ENCODE measurements around the gene DDX52.
"Not testable (repeated sequence)": the region's sequence is repeated elsewhere in the genome, so short reads cannot be mapped to it uniquely, and the experiment has no call there.

The DDX52 gene, protein sequence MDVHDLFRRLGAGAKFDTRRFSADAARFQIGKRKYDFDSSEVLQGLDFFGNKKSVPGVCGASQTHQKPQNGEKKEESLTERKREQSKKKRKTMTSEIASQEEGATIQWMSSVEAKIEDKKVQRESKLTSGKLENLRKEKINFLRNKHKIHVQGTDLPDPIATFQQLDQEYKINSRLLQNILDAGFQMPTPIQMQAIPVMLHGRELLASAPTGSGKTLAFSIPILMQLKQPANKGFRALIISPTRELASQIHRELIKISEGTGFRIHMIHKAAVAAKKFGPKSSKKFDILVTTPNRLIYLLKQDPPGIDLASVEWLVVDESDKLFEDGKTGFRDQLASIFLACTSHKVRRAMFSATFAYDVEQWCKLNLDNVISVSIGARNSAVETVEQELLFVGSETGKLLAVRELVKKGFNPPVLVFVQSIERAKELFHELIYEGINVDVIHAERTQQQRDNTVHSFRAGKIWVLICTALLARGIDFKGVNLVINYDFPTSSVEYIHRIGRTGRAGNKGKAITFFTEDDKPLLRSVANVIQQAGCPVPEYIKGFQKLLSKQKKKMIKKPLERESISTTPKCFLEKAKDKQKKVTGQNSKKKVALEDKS

DNA sequence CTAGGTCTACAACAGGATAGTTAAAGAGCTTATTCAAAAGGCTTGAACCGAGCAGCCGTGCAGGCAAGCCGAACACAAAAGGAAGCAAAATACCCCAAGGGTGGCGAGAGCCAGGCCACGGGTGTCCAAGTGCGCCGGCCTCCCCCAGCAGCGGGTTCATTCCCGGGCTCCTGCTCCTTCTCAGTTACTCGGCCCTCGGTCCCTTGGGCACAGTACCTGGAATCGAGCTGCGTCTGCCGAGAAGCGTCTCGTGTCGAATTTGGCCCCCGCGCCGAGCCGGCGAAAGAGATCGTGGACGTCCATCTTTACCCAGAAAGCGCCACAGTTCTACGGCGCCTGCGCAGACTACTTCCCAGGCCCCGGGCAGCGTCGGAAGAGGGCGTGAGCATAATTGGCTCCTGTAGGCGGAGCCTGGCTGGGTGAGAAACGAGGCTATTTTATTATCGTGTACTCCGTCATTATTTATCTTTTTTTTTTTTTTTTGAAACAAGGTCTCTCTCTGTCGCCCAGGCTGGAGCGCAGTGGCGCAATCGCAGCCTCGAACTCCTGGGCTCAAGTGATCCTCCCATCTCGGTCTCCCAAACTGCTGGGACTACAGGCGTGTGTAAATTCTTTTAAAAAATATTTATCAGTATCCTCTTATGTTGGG lies at the start of gene DDX52:
TSS of gene DDX52 (minus strand) at position 329 of the 649 bp plus-strand sequence. CDS start at position 303, 26 bp downstream.
- DNase-seq (ENCODE audit: low read depth in 2 of 2), result peak; percentile 75 to 79

DNA sequence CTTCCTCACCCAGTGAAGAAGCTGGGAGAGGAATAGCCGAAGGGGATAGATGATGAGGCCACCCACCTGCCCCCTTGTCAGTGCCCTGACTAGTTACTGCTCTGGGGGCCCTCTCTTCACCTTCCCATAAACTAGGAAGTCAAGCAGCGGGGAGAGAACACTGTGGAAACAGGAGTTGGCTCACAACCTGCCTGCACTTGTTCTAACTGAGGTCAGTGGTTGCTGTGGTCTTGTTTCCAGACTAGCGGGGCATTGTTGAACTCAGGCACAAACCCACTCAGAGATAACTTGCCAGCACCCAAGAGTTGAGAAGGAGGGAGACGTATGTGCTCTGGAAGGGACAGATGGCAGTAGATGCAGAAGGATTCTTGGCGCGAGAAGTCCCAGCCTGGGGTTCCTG lies 48.6 kb upstream of the DDX52 start:
- no peak for DNase-seq (ENCODE audit: low read depth in 2 of 2)

DNA sequence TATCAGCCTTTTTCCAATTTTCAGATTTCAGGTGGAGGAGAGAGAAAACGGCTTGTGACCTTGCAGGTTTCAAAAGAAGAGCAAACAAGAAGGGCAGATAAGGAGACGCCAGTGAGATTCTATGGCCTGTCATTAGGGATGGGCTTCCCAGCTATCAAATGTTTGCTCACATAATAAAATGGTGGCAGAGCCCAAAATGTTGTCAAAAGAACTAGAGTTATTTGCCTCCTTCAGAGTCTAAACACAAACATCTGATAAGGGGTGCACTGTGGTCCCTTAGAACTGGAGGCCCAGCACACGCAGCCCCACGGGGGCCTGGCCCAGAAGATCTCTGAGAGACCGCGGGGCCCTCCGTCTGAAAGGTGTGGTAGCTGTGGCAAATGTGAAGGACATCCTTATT lies 46.1 kb upstream of the DDX52 start:
- no peak for DNase-seq (ENCODE audit: low read depth in 2 of 2)

DNA sequence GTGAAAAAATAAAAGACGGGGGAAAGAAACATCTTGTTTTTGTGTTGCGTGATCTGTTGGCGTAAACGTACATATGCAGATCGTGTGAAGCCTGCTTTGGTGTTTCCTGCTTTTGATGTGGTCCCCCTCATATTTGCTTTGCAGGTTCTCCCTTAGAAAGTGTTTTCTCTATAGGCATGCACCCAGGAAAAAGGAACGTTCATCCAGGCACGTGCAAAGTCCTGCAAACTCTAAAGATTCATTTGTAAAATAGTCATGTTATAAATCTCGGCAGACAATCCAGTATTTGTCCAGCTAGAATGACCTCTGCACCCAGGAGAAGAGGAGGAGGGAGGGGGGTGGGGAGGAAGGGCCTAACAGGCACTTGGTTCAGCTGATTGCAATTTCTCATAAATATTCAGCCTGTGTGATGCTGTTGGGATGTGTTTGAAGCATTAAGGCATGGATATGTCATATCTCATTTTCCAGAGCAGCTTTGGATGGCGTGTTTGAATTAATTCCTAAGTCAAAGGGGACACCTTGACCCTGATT lies 40.3 kb upstream of the DDX52 start:
- no peak for DNase-seq (ENCODE audit: low read depth in 2 of 2)

DNA sequence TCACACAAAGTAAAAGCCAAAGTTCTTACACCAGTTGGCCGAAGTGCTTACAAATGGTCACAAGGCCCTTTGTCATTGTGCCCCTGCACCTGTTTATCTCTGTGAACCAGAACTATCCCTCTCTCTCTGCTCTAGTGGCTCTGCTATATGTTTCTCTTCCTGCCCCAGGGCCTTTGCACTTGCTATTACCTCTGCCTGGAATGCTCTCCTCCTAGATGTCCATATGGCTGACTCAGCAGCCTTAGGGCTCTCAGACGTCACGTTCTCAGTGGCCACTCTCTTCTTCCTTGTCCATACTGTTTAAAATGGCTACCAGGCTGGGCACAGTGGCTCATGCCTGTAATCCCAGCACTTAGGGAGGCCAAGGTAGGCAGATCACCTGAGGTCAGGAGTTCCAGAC lies 38.8 kb upstream of the DDX52 start:
- no peak for DNase-seq (ENCODE audit: low read depth in 2 of 2)

DNA sequence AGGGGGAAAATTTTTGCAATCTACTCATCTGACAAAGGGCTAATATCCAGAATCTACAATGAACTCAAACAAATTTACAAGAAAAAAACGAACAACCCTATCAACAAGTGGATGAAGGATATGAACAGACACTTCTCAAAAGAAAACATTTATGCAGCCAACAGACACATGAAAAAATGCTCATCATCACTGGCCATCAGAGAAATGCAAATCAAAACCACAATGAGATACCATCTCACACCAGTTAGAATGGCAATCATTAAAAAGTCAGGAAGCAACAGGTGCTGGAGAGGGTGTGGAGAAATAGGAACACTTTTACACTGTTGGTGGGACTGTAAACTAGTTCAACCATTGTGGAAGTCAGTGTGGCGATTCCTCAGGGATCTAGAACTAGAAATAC lies 36.7 kb upstream of the DDX52 start:
- not testable (repeated sequence) for DNase-seq (ENCODE audit: low read depth in 2 of 2)

DNA sequence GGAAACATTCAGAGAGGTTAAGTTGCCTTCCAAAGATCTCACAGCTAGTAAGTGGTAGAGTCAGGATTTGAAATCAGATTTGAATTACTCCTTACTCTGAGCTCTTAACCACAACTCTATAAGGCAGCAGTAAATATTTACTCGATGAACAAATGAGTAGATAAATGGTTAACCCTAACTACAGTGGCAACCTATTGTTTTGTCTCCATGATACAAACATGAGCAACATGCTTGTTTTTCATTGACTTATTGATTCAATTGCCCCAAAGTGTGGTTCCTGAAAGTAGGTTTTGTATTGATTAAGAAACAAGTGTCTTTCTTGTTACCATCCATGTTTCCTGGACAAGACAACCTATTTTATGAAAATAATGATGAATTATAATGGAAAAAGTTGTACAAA lies 34.8 kb upstream of the DDX52 start:
- DNase-seq (ENCODE audit: low read depth in 2 of 2), result no peak

DNA sequence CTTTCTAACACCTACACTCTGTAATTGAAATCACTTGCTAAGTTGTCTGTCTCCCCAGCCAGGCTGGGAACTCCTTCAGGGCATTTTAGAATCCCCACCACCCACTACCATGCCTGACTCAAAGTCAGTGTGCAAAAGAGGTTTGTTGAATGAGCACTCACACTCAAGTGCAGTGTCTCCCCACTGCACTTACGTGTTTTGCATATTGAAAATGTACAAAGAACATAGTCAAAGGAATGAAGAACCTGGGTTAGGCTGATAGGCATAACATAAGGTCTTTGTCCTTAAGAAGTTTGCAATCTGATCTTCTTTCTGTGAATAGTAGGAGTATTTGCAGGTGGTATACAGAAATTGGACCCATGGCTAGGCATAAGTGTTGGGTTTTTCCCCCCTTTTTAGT lies 33.8 kb upstream of the DDX52 start:
- no peak for DNase-seq (ENCODE audit: low read depth in 2 of 2)

DNA sequence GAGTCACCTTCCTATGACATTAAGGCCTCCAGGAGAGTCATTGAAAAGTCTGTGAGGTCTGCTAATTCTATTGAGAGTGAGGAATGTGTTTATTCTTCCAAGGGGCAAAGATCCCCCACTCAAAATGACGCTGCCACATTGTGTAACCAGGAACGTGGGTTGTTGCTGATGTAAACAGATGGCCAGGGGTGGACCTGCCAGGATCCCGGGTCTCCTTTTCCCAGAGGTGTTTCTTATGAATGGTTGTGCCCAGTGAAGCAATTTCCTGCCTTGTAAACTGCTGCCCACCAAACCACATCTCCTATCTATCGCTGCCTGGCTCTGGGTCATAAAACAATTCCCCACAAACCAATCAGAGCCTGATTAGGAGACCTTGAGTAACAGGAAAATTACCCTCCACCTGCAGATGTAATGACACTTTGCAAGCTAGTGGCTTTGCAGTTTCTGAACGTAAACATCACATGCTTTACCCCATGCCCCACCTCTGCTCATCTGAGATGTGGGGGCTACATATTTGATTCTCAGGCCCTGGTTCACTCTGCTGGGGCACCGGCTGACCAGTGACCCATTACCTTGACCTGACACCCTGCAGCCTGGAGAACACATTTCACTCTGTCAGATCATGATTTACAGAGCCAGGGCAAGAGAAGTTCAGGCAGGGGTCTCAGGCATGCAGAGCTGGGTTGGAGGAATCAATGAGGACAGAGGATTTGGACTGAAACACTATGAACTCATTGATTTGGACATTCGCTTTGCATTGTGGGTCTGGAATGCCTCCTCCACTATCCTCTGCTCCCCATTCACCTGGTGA lies 33.1 kb upstream of the DDX52 start:
- DNase-seq (ENCODE audit: low read depth in 2 of 2), result no peak

DNA sequence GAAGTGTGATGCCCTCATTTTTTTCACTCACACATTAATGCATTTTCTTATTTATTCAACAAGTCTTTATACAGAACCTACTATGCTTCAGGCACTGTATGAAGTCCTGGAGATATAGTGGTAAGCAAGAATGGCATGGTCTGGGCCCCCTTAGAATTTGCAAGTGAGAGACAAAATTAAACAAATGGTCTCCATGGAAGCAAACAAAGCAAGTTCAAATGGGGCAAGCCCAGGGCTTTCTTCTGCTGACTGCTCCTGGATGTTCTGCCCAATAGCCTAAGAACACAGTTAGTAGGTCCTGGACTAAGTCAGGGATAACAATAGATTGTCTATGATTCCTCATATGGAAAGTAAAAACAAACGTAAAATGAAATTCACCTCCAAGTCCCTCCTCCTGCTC lies 31.3 kb upstream of the DDX52 start:
- no peak for DNase-seq (ENCODE audit: low read depth in 2 of 2)

DNA sequence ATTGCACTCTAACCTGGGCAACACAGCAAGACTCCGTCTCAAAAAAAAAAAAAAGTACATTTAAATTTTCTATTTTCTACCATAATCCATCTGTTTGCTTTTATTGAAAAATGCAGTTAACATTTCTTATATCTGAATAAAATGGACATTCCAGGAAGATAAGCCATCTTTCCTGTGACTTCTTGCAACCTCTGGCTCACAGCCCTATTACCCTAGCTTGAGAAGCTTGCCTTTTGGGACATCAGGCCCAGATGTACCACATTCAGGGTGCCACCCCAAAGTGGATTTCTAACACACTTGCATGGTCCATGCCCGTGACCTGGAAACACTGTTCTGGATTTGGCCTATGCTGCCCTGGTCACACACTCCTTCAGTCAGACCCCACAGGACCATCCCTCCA lies 30.1 kb upstream of the DDX52 start:
- no peak for DNase-seq (ENCODE audit: low read depth in 2 of 2)

DNA sequence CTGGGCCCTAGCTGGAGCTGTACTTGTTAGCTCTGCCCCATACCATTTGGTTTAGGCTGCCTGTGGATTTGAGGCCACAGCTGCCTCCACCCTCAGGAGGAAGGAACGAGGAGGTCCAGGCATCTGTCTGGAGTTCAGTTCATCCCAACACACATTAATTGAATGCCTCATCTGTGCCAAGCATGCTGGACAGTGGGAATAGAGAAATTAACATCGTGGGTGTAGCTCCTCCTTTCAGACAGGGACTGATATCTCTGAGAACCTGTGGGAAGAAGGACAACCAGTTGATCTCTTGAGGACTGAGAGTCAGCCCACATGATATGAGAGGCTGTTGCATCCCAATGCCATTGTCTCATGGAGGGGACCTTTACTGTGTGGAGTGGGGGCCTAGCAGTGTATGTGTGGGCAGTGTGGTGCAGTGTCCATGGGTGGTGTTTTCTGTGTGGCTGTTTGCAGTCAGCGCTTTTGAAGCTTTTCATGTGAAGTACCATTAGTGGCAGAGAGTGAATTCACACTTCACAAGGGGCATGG lies 29.4 kb upstream of the DDX52 start:
- no peak for DNase-seq (ENCODE audit: low read depth in 2 of 2)

DNA sequence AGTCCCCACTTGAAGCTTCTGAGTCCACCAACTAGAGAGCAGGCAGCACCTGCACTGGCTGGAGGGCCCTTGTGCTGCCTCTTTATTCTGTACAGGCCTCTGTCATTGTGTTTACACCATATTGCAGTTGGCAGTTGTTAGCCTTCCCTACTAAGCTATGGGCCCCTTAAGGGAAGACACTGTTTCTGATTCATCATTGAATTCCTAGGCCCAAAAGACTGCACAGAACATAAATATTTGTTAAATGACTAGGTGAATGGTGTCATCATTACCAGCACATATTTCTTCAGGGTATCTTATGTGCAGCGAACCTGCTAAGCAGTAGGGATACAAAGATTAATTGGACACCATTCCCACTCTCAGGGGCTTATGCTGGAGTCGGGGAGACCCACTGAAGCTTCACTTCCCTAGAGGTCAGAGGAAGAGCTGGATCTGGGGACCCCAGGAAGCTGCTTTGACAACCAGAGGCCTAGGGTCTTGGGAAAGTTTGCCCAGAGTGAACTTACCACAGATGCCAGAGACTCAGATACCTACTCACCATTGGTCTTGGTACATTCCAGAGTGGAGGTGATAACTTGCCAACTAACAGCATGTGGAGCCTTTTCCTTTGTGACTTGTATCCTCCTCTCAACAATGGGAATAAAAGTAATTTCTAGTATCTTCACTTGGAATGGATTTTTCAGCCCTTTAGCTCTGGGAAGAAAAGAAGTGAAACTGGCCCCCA lies 28.7 kb upstream of the DDX52 start:
- DNase-seq (ENCODE audit: low read depth in 2 of 2), result no peak

DNA sequence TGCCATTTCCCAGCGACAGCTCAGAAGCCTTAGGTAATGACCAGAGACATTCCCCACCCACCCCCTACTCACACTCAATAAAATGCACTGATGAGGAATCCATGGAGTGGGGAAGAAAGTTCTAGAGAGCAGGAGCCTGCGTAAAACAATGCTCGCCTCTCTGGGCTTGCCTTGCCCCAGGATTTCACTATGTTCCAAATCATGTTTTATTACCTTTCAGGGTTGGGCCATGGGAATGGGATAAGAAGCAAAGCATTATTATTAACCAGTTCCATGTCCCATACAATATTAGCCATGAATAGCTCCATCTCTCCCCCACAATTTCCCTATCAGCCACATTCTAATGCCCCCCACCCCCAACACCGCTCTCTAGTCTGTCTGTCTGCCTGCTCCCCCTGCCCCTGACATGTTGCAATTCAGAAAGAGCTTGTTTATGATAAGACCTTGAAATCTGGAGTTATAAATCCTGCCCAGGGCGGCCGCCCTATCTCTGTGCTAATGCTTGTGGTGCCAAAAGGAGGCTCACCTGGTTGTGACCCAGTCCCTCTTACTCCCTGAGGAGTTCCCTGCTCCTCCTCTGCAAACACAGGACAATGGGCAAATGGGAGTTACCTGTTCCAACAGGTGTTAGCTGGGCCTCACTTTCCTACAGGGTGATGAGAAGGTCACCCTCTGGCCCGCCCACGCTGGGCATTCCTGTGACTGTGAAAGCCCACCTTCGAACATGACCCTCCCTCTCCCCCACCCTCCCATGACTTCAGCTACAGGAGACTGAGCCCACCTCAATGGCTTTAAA lies 28.0 kb upstream of the DDX52 start:
- no peak for DNase-seq (ENCODE audit: low read depth in 2 of 2)

DNA sequence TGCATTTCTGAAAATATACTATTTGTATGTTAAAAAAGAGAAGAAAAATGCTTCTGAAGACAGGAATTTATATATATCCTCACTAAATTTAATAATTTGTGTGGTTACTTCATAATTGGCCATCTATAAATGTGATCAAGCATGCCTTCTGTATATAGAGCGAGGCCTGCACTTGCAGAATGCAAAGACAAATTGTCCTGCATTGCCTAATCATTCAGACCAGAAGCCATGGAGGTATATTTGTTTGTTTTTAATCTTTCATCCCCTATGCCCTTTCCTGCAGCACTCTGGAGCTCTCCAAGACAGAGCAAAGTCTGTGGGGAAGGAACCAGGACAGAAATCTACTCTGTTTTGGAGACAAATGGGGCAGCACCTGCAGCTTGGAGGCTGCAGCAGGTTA lies 23.8 kb upstream of the DDX52 start:
- no peak for DNase-seq (ENCODE audit: low read depth in 2 of 2)

DNA sequence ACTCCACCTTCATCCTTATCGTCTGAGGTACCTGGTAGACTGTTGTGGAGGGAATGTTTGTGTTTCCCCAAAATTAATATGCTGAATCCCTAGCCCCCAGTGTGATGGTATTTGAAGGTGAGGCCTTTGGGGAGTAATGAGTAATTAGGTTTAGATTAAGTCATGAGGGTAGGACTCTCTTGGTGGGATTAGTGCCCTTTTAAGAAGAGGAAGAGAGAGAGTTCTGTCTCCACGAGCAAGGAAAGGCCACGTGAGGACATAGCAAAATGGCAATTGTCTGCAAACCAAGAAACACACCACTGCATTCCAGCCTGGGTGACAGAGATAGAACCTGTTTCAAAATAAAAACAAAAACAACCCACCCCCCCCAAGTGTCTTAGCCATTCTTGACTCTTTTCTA lies 21.0 kb upstream of the DDX52 start:
- no peak for DNase-seq (ENCODE audit: low read depth in 2 of 2)

DNA sequence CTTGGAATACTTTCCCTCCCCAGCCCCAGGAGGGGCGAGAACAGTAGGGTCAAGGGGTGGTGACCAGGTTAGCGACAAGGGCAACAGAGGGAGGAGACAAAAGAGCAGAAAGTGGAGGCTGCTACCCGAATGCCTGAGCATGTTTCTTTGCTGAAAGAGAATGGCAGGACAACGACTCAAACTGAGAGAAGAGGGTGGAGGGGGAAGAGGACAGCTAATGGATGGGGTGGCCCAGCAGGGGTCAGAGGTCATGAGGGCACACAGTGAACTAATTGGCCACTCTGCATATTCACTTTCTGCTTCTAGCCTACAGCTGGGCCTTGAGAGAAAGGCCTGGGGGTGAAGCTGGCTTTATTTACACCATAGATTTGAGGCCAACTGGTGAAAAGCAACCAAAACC lies 19.1 kb upstream of the DDX52 start:
- no peak for DNase-seq (ENCODE audit: low read depth in 2 of 2)

DNA sequence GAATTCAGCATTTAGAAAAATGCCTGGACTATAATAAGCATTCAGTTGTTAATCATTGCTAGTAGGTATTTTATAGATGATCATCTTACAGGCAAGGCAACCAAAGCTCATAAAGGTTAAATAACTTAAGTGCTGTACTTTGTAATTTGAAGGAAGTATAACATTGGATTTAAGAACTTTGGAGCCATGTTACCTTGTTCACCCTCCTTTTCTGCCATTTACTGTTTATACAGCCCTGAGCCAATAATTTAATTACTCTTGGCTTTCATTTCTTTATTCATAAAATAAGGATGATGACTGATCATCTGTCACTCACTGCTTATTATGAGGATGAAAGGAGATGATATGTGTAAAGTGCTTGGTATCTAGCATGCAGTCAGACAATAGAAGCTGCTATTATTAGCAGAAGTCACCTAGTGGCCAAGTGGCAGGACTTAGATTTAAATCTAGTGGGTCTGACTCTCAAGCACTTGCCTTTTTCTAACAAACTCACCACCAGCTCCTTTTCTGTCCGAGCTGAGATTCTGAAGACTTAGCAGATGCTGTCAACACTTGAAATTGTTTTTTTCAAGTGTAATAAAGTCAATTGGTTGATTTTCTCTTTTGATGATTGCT lies 18.3 kb upstream of the DDX52 start:
- DNase-seq (ENCODE audit: low read depth in 2 of 2), result no peak

DNA sequence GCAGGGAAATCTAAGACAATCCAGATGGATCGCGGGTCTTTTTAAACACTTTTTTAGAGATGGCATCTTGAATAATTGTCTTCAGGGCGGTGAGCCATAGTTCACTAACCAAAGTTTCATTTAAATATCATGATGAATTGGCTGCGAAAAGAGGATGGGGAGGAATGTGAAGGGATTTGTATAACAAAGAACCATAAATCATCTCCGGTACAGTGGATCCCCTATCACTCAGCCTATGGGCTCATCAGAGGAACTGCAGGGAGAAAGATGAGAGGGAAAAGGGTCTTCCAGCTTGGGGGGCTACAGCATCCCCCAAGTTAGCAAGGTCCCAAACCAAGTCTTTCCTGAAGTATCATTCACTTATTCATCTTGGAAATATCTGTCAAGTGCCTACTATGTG lies 16.7 kb upstream of the DDX52 start:
- no peak for DNase-seq (ENCODE audit: low read depth in 2 of 2)

DNA sequence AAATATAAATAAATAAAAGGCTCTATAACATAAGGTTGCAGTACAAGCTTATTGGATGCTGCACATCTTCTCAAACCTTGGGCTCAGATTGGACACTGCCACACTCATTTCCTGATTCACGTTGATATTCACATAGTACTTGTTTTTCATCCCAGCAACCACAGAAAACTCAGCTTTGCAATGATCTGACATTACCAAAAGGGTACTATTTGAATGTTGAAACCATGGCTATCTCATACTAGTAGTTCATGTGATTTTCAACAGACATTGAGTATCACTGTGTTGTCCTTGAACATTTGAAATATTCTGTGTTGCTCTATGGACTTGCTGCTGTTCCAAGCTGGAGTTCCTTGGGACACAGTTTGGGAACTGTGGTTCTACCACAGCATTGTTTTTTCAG lies 14.0 kb upstream of the DDX52 start:
- no peak for DNase-seq (ENCODE audit: low read depth in 2 of 2)

Measured in stimulated activated CD8-positive, alpha-beta memory T cell treated with anti-CD3 and anti-CD28 coated beads, Interleukin-15, amount 100 ng/mL, for 4 hours (primary cell).